Fibroblast of lung (primary cell): ENCODE data around the gene PIAS2. TPM values are rescaled to one million over a fixed set of nuclear protein-coding genes. Genes with fewer than 3 reads are reported as not detected.

Experiments used
- DNase-seq, 2 donors: peaks; one replicate each; pipeline versions ENCODE4 v3.0.0 to v3.0.0-alpha.2; 2010; ENCODE audit warnings: low read depth in 2 of 2
- H2AFZ ChIP-seq: 2 replicates; pipeline ENCODE4 v1.5.1; 2012; ENCODE audit warnings: low read length, control low read depth, inconsistent platforms
- H3K27ac ChIP-seq: 2 replicates; pipeline ENCODE4 v1.5.1; 2011; ENCODE audit warnings: low read length, control low read depth; ENCODE audit not compliant: insufficient read depth
- H3K27me3 ChIP-seq: 2 replicates; pipeline ENCODE4 v1.5.1; 2011; ENCODE audit warnings: mild to moderate bottlenecking, low read length; ENCODE audit not compliant: control insufficient read depth, insufficient read depth
- H3K36me3 ChIP-seq: 2 replicates; pipeline ENCODE4 v1.5.1; 2011; ENCODE audit warnings: low read length; ENCODE audit not compliant: control insufficient read depth, insufficient read depth
- H3K4me1 ChIP-seq: 2 replicates; pipeline ENCODE4 v1.5.1; 2011; ENCODE audit warnings: low read length; ENCODE audit not compliant: control insufficient read depth, insufficient read depth; ENCODE audit errors: extremely low read depth
- H3K4me2 ChIP-seq: 2 replicates; pipeline ENCODE4 v1.5.1; 2011; ENCODE audit warnings: low read length, control low read depth; ENCODE audit not compliant: insufficient read depth; ENCODE audit errors: extremely low read depth
- H3K4me3 ChIP-seq, 4 experiments: fragments of 200-600 bp in 1 of 4; sonication (generic) in 1 of 4; replicated peaks in 1 of 4; 2 replicates each; pipeline ENCODE4 v1.5.1; 2011 to 2016; ENCODE audit warnings: low read length in 4 of 4, low read depth in 3 of 4, mild to moderate bottlenecking in 3 of 4, control low read depth in 2 of 4, inconsistent platforms in 1 of 4, mixed read lengths in 1 of 4; ENCODE audit not compliant: insufficient read depth in 1 of 4; ENCODE audit errors: control extremely low read depth in 1 of 4
- H3K79me2 ChIP-seq: 2 replicates; pipeline ENCODE4 v1.5.1; 2012; ENCODE audit warnings: mild to moderate bottlenecking, low read length, inconsistent platforms; ENCODE audit not compliant: control insufficient read depth, insufficient read depth
- H3K9ac ChIP-seq: 2 replicates; pipeline ENCODE4 v1.5.1; 2011; ENCODE audit warnings: mild to moderate bottlenecking, low read length, control low read depth; ENCODE audit not compliant: insufficient read depth
- H3K9me3 ChIP-seq: 2 replicates; pipeline ENCODE4 v1.5.1; 2012; ENCODE audit warnings: low read depth, low read length; ENCODE audit not compliant: control insufficient read depth, insufficient read depth
- H4K20me1 ChIP-seq: 2 replicates; pipeline ENCODE4 v1.5.1; 2011; ENCODE audit warnings: low read length; ENCODE audit not compliant: control insufficient read depth, insufficient read depth; ENCODE audit errors: extremely low read depth
- CTCF ChIP-seq, 2 donors: IDR thresholded peaks in 1 of 2; conservative IDR thresholded peaks in 1 of 2; 1 replicate in 1 of 2; 2 replicates in 1 of 2; pipeline ENCODE4 v1.5.1; 2011 to 2012; ENCODE audit warnings: low read length in 2 of 2, control low read depth in 1 of 2, inconsistent platforms in 1 of 2, low read depth in 1 of 2, mild to moderate bottlenecking in 1 of 2
- EZH2 ChIP-seq: IDR thresholded peaks from 2 replicates; pipeline ENCODE4 v1.5.1; 2012; ENCODE audit warnings: low read length, control low read depth, mild to moderate bottlenecking; ENCODE audit errors: missing control alignments
- polyA plus RNA-seq, 2 donors: library from polyadenylated mRNA; depleted of rRNA in 1 of 2; stranded (reverse) in 1 of 2; unstranded in 1 of 2; fragments of >200 nt; gene quantifications; 2 replicates each; pipeline ENCODE4 v1.2.1, GENCODE V29; 2011 to 2012; ENCODE audit warnings: missing spikeins in 1 of 2
- total RNA-seq: library from RNA; depleted of rRNA; stranded (reverse); fragments of >200 nt; gene quantifications from 2 replicates; pipeline ENCODE4 v1.2.1, GENCODE V29; 2014

The PIAS2 gene
- total and polyA plus RNA-seq, 2 donors (not counting 1 experiment from before 2014, with no cell fraction given): 14.4 to 23.1 TPM

GRCh38 chr18:46770708-46771107 is 146.6 kb downstream of the PIAS2 start:
- Histone ChIP-seq H3K27ac (no peak overlapping the region), H3K36me3 (no peaks in the 10 kb centered on the region), H2AFZ (no peak overlapping the region), H3K4me3 (no peak overlapping the region), H4K20me1 (no peaks in the 10 kb centered on the region), H3K27me3 (no peaks in the 10 kb centered on the region), H3K4me1 (no peaks in the 10 kb centered on the region), H3K9me3 (no peaks in the 10 kb centered on the region), H3K79me2 (no peaks in the 10 kb centered on the region), H3K9ac (no peak overlapping the region), H3K4me2 (no peak overlapping the region)
- no peak for DNase-seq
- no peak for TF ChIP-seq EZH2
- TF ChIP-seq CTCF (conservative IDR thresholded peaks at IDR 0.05 in 1 of 2, IDR thresholded peaks at IDR 0.05 in 1 of 2; ENCODE audit: low read depth in 1 of 2, low read length in 2 of 2): no peak

- H3K9ac ChIP-seq: no peak overlapping the region
- H3K4me3 ChIP-seq: no peak overlapping the region
- H3K79me2 ChIP-seq: no peaks in the 10 kb centered on the region
- no peak overlapping the region for H3K27ac ChIP-seq
- H3K36me3 ChIP-seq: no peaks in the 10 kb centered on the region
- H4K20me1 ChIP-seq: no peaks in the 10 kb centered on the region
- no peak overlapping the region for H3K4me2 ChIP-seq
- no peak for DNase-seq
- H3K27me3 ChIP-seq: no peaks in the 10 kb centered on the region
- no peak for TF ChIP-seq EZH2
- TF ChIP-seq CTCF (conservative IDR thresholded peaks at IDR 0.05 in 1 of 2, IDR thresholded peaks at IDR 0.05 in 1 of 2; ENCODE audit: low read depth in 1 of 2, low read length in 2 of 2): no peak
- H3K4me1 ChIP-seq: no peaks in the 10 kb centered on the region
- H2AFZ ChIP-seq: no peak overlapping the region
- H3K9me3 ChIP-seq: no peaks in the 10 kb centered on the region
Measured at GRCh38 chr18:46768166-46768921, 149.0 kb downstream of the PIAS2 start.

GRCh38 chr18:46767217-46767616 is 150.1 kb downstream of the PIAS2 start:
- Histone ChIP-seq H3K27me3 (no peaks in the 10 kb centered on the region), H4K20me1 (no peaks in the 10 kb centered on the region), H2AFZ (no peak overlapping the region), H3K4me1 (no peaks in the 10 kb centered on the region), H3K4me2 (no peak overlapping the region), H3K79me2 (no peaks in the 10 kb centered on the region), H3K9ac (no peak overlapping the region), H3K4me3 (no peak overlapping the region), H3K9me3 (no peaks in the 10 kb centered on the region), H3K27ac (no peak overlapping the region), H3K36me3 (no peaks in the 10 kb centered on the region)
- DNase-seq: no peak
- TF ChIP-seq EZH2 (no peak), CTCF (conservative IDR thresholded peaks at IDR 0.05 in 1 of 2, IDR thresholded peaks at IDR 0.05 in 1 of 2; ENCODE audit: low read depth in 1 of 2, low read length in 2 of 2) (no peak)
